GM12865 (cell line): ENCODE results near the gene YLPM1.

Source experiments
- DNase-seq: peaks from one replicate; pipeline ENCODE4 v3.0.0; 2010; ENCODE audit warnings: low read depth
- H3K4me3 ChIP-seq: 2 replicates; pipeline ENCODE4 v1.5.1; 2011; ENCODE audit warnings: mild to moderate bottlenecking, low read depth, low read length, control low read depth
- TF ChIP-seq, protein P1 (sequence below): IDR thresholded peaks from 2 replicates; pipeline ENCODE4 v1.5.1; 2011; ENCODE audit warnings: low read length, control low read depth, low read depth, inconsistent platforms; ENCODE audit not compliant: insufficient read depth; ENCODE audit errors: missing control alignments

YLPM1 gene

GRCh38 chr14:74829251-74829650 is 66.1 kb downstream of the YLPM1 start:
- TF ChIP-seq, protein P1, sequence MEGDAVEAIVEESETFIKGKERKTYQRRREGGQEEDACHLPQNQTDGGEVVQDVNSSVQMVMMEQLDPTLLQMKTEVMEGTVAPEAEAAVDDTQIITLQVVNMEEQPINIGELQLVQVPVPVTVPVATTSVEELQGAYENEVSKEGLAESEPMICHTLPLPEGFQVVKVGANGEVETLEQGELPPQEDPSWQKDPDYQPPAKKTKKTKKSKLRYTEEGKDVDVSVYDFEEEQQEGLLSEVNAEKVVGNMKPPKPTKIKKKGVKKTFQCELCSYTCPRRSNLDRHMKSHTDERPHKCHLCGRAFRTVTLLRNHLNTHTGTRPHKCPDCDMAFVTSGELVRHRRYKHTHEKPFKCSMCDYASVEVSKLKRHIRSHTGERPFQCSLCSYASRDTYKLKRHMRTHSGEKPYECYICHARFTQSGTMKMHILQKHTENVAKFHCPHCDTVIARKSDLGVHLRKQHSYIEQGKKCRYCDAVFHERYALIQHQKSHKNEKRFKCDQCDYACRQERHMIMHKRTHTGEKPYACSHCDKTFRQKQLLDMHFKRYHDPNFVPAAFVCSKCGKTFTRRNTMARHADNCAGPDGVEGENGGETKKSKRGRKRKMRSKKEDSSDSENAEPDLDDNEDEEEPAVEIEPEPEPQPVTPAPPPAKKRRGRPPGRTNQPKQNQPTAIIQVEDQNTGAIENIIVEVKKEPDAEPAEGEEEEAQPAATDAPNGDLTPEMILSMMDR = no peak
- no peak for DNase-seq
- H3K4me3 ChIP-seq = no peak overlapping the region

DNA sequence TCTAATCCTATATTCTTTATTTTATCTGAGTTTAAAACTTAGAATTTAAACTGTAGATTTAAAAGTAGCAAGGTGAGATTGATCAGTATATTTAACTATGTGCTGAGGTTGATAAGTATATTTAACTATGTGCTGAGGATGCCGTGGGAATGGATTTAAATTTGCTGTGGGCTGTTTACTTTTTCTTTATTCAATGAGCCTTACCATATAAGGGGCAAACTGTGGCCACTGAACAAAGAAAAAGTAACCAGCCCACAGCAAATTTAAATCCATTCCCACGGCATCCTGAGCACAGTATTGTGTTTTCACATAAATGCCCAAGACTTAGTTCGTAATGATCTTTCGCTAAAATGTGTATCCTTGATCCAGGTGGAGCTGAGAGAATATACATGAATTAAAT is 69.7 kb downstream of the YLPM1 start:
- no peak overlapping the region for H3K4me3 ChIP-seq
- TF ChIP-seq, protein P1 = no peak
- DNase-seq = no peak

- H3K4me3 ChIP-seq = no peak overlapping the region
- no peak for DNase-seq
- TF ChIP-seq, protein P1 = no peak
Observed at GRCh38 chr14:74834692-74835392, 71.7 kb downstream of the YLPM1 start.

DNA sequence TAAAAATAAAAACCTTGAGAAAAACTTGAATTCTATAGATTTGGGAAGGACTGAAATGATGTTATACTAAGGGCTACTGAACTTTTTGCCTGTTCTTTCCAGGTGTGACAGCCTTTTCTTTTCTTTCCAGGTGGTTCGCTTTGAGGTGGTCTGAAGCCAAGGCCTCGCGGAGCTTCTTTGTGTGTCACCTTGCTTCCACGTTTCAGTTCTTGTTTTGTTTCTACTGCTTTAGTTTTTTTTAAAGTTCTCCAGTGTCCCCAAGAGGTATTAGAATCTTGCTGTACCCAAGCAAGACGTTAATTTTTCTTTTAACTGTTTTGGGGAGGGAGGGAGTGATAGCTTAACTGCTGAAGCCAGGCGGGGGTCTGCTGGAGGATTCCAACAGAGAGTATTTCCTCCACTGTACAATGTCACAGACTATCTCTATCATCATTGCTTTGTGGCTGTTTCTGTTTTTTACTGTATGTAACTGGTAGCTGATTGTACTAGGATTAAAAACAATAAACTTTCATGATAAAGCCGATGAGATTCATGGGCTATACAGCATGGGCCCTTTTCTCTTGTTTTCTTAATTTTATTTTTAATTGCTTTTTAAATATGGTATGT is 72.6 kb downstream of the YLPM1 start:
- DNase-seq = peak; percentile 48
- TF ChIP-seq, protein P1 = no peak
- H3K4me3 ChIP-seq = no peak overlapping the region

- TF ChIP-seq, protein P1 = no peak
- H3K4me3 ChIP-seq = no peak overlapping the region
- peak; percentile 46 for DNase-seq
Observed at GRCh38 chr14:74836251-74836960, 73.3 kb downstream of the YLPM1 start.

DNA sequence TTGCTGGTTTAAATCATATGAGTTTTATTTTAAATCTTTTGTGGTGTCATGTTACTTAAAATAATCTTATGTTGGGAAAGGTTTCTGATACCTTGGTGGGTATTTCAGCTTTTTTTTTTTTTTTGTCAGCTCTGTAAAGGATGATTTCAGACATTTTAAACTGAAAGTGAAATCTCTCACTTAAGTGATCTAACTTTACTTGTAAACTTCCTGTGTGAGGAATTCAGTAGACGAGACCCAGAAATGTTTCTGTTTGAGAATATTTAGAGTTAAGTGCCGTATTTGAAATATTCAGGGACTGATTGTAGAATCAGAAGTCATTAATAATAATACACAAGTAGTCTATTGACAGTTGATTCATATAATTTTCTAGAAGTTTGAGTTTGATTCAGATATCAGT is 75.0 kb downstream of the YLPM1 start:
- TF ChIP-seq, protein P1 = no peak
- DNase-seq = peak; percentile 29
- H3K4me3 ChIP-seq = peak overlapping the region; percentile 36

DNA sequence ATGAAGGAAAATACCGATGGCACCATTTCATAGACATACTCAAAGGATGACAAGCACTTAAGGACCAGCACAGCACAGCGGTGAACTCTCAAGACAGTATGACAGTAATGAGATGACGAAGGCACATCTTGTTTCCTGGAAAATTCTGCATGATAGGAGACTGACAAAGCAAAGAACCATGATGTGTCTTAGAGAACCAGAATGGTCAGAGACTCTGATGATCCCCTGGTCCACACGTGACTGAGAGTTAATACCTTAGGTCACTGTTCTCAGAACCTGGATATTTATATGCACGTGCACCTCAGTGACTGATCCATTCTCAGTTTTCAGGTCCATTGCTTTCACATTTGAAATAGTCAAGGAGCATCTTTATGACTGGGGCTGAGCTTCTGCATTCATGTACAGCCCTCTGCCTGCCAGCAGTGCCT is 77.5 kb downstream of the YLPM1 start:
- no peak overlapping the region for H3K4me3 ChIP-seq
- peak; percentile 85 for DNase-seq
- TF ChIP-seq, protein P1 = no peak
